CD4-positive, alpha-beta T cell treated with Interleukin-15 for 4 hours (primary cell): ENCODE results near the gene XXYLT1.
"Not testable (repeated sequence)": the region's sequence is repeated elsewhere in the genome, so short reads cannot be mapped to it uniquely, and the experiment has no call there.

ENCODE experiments used
- DNase-seq: peaks from one replicate; pipeline ENCODE4 v3.0.0-alpha.2; 2020; ENCODE audit warnings: low spot score

The XXYLT1 gene

DNA sequence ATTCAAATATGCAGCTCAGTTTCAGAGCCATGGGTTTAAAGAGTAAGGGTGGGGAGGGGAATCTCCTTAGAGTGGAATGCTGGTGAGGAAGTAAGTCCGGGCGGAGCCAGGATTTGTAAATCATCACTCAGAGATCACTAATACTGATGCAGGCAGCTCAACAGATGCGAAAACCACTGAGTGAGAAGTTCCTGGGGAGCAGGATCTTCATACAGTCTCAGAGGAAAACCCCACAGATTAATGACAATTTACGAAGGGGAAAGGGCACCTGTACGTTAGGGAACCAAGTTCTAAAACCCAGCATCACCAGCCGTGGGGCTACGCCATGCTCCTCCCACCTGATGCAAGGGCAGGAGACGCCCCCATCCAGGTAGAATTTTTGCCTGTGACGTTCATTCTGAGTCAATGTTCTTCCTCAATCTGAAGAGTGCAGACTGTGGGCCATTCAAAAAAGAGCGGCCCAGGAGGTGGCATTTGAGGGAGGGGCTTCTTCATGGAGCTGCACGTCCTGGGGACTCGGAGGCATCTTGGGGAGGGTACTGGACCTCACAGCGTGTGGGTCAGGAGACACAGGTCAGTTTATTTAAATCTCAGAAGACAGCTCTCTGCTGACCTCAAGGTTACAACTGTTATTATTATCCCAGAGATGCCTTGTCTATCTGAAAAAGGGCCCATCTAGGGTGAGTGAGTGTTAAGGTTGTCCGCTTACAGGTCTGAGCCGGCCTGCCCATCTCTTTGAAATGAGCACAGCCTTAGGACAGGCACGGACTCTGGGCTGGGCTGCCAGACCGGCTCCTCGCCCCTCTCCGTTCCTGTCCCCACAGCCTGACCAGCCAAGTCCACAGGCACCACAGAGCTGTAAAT, 228.0 kb downstream of the XXYLT1 start:
- DNase-seq = no peak

DNA sequence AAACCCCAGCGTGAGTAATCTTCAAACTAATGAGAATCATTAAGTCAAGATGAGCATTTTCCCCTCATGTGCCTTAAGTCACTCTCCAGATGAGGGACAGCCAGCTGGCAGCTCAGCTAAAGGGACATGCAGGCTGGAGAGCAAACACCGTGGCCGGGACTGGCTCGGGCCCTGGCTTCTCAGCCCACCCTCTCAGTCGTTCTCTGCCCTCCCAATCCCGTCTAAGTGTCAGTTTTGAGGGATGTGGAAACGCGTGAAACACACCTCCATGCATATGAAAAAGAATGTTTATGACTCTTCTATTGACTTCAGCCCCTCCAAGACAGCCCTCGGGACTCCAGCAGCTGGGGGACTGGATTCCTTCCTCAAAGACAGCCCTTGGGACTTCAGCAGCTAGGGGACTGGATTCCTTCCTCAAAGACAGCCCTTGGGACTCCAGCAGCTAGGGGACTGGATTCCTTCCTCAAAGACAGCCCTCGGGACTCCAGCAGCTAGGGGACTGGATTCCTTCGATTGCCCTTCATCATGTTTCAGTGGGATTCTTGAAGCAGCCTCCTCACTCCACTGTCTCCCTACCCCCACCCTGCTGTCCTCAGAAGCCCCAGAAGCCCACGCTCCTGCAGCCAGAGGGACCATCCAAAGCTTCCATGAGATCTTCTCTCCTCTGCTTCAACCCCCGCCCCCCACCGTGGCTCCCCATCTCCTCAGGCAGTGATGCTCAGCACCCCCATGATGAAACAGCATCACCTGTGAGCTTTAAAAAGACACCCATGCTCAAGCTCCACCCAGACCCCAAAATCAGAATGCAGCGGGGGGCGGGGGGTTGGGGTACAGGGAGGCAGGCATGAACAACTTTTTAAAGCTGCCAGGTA, 228.9 kb downstream of the XXYLT1 start:
- no peak for DNase-seq

DNA sequence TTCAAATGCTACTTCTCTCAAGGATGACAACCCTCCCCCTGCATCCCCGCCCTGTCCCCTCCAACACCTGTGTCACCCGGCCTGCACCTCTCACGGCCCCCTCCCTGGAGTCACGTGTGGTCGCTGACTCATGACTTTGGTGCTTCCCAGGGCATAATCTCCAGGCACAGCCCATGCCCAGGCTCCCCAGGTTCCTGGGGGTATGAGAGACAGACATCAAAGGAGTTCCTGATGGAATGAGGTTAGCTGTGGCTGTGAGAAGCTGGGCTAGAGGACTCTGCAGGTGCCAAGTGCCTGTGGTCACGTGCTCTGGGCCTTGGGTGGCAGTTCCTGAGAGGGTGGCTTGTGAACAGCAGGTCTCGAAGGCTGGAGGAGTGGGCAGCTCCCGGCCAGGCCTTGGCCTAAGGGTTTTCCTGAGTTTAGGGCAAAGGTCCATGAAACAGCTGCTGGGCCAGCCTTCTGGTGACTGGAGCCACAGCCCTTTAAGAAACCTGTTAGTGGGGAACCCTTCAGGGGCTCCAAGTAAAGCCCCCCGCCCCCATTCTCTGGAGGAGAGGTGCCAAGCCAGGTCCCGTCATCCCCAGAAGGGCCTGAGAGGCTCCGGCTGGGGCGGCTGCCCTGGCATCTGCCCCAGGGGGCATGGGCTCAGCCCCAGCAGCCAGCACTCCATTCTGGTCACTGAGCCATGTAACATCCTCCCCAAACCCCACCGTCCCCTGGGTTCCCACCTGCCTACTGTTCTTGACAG, 230.0 kb downstream of the XXYLT1 start:
- no peak for DNase-seq

DNA sequence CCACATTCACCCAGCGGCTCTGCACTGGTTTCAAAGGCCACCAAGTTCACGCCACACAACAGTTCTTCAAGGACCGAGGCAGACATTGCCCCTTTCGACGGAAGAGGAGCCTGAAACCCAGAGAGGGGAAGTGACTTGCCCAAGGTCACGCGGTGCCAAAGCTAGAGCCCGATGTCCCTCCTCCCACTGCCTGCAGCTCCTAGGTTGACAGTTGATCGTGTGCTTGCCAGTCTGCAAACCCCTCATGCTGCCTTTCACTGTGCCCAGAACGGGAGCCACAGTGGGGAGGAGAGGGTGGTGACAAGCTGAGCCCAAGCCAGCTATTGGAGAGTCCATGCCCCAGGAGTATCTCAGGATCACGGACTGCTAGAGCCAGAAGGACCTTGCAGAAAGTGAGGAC, 230.9 kb downstream of the XXYLT1 start:
- DNase-seq = no peak

- no peak for DNase-seq
Observed at GRCh38 chr3:195039180-195039843, 231.6 kb downstream of the XXYLT1 start.

GRCh38 chr3:195038161-195038560, 232.8 kb downstream of the XXYLT1 start:
- no peak for DNase-seq

GRCh38 chr3:195037586-195037985, 233.4 kb downstream of the XXYLT1 start:
- DNase-seq = not testable (repeated sequence)

DNA sequence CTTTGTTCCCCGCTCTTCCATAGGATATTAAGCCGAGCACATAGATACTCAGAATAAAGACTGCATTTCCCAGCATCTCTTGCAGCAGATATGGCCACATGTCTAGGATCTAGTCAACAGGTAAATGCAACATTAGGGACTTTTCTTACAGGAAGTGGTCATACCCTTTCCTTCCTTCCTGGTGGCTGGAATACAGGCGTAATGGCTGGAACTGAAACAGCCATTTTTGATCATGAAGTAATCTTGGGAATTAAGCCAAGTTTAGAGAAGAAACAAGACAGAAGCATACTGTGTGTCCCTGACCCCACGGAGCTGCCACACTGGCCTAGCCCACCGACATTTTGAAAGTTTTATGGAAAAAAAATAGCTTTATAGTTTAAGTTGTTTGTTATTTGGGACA, 234.0 kb downstream of the XXYLT1 start:
- no peak for DNase-seq

- DNase-seq = no peak
Observed at GRCh38 chr3:195036574-195036973, 234.4 kb downstream of the XXYLT1 start.

DNA sequence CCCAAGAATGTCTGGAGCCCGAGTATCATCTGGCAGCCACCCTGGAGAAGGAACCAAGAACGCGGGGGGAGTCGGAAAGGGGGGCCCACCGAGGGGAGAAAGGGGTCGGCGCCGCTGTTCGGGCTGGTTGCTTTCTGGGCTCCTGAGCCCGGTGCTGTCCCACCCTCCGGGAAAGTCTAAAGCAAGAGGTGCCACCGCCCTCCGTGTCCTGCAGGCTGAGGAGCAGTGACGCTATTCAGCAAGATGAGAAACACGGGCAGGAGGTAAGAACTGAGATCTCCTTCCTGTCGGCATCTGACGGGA, 234.8 kb downstream of the XXYLT1 start:
- DNase-seq = no peak

DNA sequence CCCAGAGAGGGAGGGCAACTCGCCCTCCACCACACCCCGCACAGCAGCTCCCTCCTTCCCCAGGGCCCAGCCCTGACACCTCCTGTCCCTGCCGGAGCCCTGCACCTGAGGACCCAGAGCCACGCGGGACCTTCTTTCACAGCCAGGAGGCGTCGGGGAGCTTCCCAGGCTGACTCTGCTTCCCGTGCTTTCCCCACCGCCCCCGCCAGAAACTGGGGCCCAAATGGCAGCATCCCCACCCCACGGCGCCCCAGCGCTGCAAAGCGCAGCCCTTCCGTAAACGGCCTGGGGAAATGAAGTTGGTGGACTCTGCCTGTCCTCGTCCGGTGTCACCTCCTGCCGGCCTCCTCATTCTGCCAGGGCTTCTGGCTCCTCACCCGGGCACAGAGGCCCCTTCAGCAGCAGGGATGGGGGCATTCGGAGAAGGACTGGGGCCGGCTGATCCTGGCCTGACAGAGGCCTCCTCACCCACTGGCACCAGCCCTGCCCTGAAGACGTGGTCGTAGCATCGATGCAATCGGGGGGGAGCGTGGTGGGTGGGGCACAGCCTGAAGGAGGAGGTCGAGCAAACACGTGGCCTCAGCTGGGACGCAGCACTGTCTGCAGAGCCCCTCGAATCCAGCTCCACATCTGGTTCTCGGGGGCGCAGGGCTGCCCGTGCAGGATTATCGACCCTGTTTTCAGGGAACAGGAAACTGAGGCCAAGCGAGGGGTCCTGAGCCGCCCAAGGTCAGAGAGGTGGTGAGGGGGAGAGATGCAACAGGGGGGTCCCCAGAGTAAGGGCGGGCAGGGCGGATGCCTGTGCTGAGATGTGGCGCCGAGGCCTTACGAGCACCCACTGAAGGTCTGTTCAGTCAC, 235.4 kb downstream of the XXYLT1 start:
- no peak for DNase-seq

GRCh38 chr3:195034541-195034940, 236.4 kb downstream of the XXYLT1 start:
- DNase-seq = no peak

GRCh38 chr3:195034101-195034500, 236.9 kb downstream of the XXYLT1 start:
- DNase-seq = no peak

DNA sequence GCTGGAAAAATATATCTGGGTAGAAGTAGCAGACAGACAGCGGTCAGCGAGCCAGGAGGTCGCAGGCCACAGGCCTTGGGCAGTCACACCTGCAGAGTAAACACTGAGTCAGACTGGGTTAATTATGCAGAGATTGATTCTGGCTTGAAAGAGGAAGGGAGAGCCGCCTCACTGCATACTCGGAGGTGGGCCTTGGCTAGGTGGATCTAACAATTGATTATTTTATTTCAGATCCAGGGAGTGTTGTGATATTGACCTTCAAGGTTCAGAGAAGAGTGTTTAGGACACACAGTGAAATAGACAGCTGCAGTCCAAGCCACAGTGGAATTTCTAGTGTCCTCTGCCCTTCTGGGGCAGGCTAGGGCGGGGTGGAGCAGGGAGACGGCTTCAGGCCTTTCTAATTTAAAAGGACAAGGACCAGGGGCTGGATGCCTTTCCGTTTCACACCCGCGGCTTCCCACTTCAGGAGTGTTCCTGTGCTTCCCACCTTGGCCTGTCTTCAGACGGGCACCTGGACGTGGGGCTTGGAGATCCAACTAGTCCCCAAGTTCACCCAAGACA, 237.3 kb downstream of the XXYLT1 start:
- DNase-seq = no peak

DNA sequence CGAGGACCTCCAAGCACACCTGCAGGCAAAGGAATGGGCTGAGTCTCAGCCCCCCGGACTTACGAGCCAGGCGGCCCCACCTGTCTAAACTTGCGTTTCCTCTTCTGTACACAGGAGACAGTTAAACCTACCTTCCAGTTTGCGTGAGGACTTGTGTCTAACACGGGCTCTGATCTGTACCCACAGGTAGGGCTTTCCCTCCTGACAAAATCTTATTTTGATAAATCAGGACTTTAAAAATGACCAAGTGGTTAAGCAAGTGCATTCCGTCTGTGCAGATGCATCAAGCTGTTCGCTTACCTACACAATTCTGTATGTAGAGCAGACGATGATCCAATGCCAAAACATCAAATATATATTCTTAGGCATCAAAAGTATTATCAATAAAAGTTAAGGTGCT, 238.0 kb downstream of the XXYLT1 start:
- no peak for DNase-seq

DNA sequence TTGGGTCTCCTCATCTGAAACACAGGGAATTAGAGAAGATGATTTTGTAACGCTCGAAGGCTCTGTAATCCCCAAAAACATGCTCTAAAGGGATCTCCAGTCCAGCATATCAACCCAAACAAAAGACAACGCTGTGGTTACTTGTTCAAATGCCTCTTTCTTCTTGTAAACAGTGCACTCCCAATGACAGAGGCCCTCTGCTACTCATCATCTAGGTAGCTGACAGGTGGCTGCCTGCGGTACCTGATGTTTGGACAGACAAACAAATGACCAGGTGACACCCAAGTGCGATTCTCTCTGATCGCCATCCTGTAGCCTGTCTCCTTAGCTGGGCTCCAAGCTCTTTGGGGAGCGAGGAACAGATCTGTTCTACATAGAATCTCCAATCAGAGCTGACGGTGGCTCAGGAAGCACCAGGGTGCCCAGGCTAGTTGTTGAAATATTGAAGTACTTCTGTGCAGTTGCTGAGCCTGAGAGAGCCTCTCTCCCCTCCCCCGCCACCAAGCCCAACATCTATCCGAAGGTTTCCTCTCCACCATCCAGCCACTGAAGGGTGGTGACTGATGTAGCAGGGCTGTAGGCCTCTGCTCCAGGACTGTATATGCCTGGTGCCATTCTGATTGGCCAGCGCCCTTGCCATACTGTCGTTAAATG, 238.7 kb downstream of the XXYLT1 start:
- no peak for DNase-seq

GRCh38 chr3:195031574-195032003, 239.4 kb downstream of the XXYLT1 start:
- no peak for DNase-seq

- DNase-seq = no peak
Observed at GRCh38 chr3:195030791-195031321, 240.1 kb downstream of the XXYLT1 start.

DNA sequence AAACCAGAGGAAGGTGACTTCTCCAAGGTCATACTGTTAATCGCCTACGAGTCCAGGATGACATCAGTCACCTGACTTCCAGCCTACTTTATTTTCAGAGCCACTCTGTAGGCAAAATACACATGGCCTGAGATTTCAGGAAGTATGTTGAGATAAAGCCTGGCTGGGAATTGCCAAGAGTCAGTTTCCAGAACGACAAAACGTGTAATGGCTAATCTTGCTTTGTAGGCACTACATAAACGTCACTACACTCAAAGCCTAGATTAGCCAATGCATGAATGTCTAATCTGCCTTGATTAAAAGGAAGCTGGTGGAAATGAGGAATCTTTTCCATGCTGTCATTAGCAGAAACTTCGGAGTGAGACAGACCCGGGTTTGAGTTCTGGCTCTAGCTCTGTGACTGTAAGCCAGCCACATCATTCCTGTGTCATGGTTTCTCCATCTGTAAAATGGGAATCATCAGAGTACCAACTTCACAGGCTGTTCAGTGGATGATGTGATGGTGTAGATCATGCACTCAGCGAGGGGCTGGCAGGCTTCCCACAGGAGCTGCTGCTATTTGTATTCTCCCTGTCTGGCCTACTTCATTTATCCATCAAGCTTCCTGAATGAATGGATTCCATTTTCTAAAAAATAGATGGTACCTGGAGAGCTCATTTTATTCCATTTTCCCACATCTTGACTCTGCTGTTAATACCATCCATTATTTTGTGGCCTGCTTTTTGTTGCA, 241.9 kb downstream of the XXYLT1 start:
- DNase-seq = no peak
